ENCODE results near the gene URB1.
A peak's percentile ranks its signal among the peaks of the same experiment; 100 is the strongest.

Gene URB1

GRCh38 chr21:32329776-32330175, 63.0 kb downstream of the URB1 start:
- Mint-ChIP-seq H3K4me1 (peaks cover 45% of the 10 kb centered on the region), H3K4me3 (no peak overlapping the region), H3K9me3 (no peaks in the 10 kb centered on the region), H3K27ac (peak overlapping the region; percentile 85 to 89 (median 86)), H3K36me3 (ENCODE audit: low read depth) (peaks cover 86% of the 10 kb centered on the region), H3K27me3 (ENCODE audit: low read depth) (no peaks in the 10 kb centered on the region)
- TF ChIP-seq, protein P1, sequence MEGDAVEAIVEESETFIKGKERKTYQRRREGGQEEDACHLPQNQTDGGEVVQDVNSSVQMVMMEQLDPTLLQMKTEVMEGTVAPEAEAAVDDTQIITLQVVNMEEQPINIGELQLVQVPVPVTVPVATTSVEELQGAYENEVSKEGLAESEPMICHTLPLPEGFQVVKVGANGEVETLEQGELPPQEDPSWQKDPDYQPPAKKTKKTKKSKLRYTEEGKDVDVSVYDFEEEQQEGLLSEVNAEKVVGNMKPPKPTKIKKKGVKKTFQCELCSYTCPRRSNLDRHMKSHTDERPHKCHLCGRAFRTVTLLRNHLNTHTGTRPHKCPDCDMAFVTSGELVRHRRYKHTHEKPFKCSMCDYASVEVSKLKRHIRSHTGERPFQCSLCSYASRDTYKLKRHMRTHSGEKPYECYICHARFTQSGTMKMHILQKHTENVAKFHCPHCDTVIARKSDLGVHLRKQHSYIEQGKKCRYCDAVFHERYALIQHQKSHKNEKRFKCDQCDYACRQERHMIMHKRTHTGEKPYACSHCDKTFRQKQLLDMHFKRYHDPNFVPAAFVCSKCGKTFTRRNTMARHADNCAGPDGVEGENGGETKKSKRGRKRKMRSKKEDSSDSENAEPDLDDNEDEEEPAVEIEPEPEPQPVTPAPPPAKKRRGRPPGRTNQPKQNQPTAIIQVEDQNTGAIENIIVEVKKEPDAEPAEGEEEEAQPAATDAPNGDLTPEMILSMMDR (IDR thresholded peaks at IDR 0.05; ENCODE audit: unreplicated experiment in 3 of 3), result no peak

GRCh38 chr21:32329331-32329730, 63.5 kb downstream of the URB1 start:
- Mint-ChIP-seq H3K4me1 (peaks cover 45% of the 10 kb centered on the region), H3K36me3 (ENCODE audit: low read depth) (peaks cover 88% of the 10 kb centered on the region), H3K4me3 (peak overlapping the region in 1 of 3 experiments; percentile 16), H3K9me3 (no peaks in the 10 kb centered on the region), H3K27ac (peak overlapping the region; percentile 85 to 89 (median 86)), H3K27me3 (ENCODE audit: low read depth) (no peaks in the 10 kb centered on the region)
- TF ChIP-seq, protein P1 (IDR thresholded peaks at IDR 0.05; ENCODE audit: unreplicated experiment in 3 of 3), result no peak

- TF ChIP-seq, protein P1 (IDR thresholded peaks at IDR 0.05; ENCODE audit: unreplicated experiment in 3 of 3), result no peak
- Mint-ChIP-seq H3K4me3 (peak overlapping the region in 1 of 3 experiments; percentile 25), H3K36me3 (ENCODE audit: low read depth) (peaks cover 87% of the 10 kb centered on the region), H3K27ac (peak overlapping the region; percentile 85 to 89 (median 86)), H3K27me3 (ENCODE audit: low read depth) (no peaks in the 10 kb centered on the region), H3K4me1 (peaks cover 45% of the 10 kb centered on the region), H3K9me3 (no peaks in the 10 kb centered on the region)
Observed at GRCh38 chr21:32328595-32328994, 64.2 kb downstream of the URB1 start.

GRCh38 chr21:32325706-32326105, 67.1 kb downstream of the URB1 start:
- Mint-ChIP-seq H3K4me3 (no peak overlapping the region), H3K36me3 (ENCODE audit: low read depth) (peaks cover 80% of the 10 kb centered on the region), H3K9me3 (no peaks in the 10 kb centered on the region), H3K4me1 (peaks cover 37% of the 10 kb centered on the region), H3K27me3 (ENCODE audit: low read depth) (no peaks in the 10 kb centered on the region), H3K27ac (no peak overlapping the region)
- TF ChIP-seq, protein P1 (IDR thresholded peaks at IDR 0.05; ENCODE audit: unreplicated experiment in 3 of 3), result no peak

- Mint-ChIP-seq H3K9me3 (no peaks in the 10 kb centered on the region), H3K36me3 (ENCODE audit: low read depth) (peaks cover 79% of the 10 kb centered on the region), H3K4me1 (peaks cover 15% of the 10 kb centered on the region), H3K27ac (no peak overlapping the region), H3K4me3 (no peak overlapping the region), H3K27me3 (ENCODE audit: low read depth) (no peaks in the 10 kb centered on the region)
- TF ChIP-seq, protein P1 (IDR thresholded peaks at IDR 0.05; ENCODE audit: unreplicated experiment in 3 of 3), result no peak
Observed at GRCh38 chr21:32322676-32323075, 70.1 kb downstream of the URB1 start.

GRCh38 chr21:32322103-32322502, 70.7 kb downstream of the URB1 start:
- H3K27me3 Mint-ChIP-seq (ENCODE audit: low read depth), result no peaks in the 10 kb centered on the region
- TF ChIP-seq, protein P1 (IDR thresholded peaks at IDR 0.05; ENCODE audit: unreplicated experiment in 3 of 3), result no peak
- H3K36me3 Mint-ChIP-seq (ENCODE audit: low read depth), result peaks cover 76% of the 10 kb centered on the region
- H3K4me1 Mint-ChIP-seq, result peaks cover 13% of the 10 kb centered on the region
- no peaks in the 10 kb centered on the region for H3K9me3 Mint-ChIP-seq
- H3K4me3 Mint-ChIP-seq, result no peak overlapping the region
- no peak overlapping the region for H3K27ac Mint-ChIP-seq
